HG02588 (cell line): ENCODE data around the gene DDX39A.
A peak's percentile ranks its signal among the peaks of the same experiment; 100 is the strongest.

Experiments used
- ATAC-seq: cut with Tn5 transposase; IDR thresholded peaks from one replicate; pipeline ENCODE4 v1.9.1; 2021; ENCODE audit warnings: mild to moderate bottlenecking, moderate library complexity; ENCODE audit not compliant: unreplicated experiment

Gene DDX39A

GRCh38 chr19:14434543-14435319 lies 15.6 kb upstream of the DDX39A start:
- no peak for ATAC-seq

- no peak for ATAC-seq
These were observed 14.7 kb upstream of the DDX39A start for GRCh38 chr19:14433554-14434501.

- ATAC-seq = no peak
These were observed 13.8 kb upstream of the DDX39A start, which contains the start of gene PKN1 for GRCh38 chr19:14432791-14433553. Gene PKN1, plus strand, starts transcription at chr19:14433306. Its CDS starts 216 bp downstream, at chr19:14433522.

GRCh38 chr19:14430712-14431111 lies 11.6 kb upstream of the DDX39A start:
- no peak for ATAC-seq

GRCh38 chr19:14428882-14429416 lies 9.8 kb upstream of the DDX39A start:
- ATAC-seq = no peak

- no peak for ATAC-seq
These were observed 8.3 kb upstream of the DDX39A start for GRCh38 chr19:14427461-14427860.

GRCh38 chr19:14425696-14426138 lies 6.6 kb upstream of the DDX39A start:
- ATAC-seq = no peak

GRCh38 chr19:14418856-14419105 lies 360 bp downstream of the DDX39A start:
- ATAC-seq = peak; percentile 45

GRCh38 chr19:14416817-14417231 lies 2.3 kb downstream of the DDX39A start:
- ATAC-seq = no peak

- ATAC-seq = no peak
These were observed 4.0 kb downstream of the DDX39A start for GRCh38 chr19:14414926-14415690.

GRCh38 chr19:14413693-14414181 lies 5.4 kb downstream of the DDX39A start:
- ATAC-seq = no peak

GRCh38 chr19:14412996-14413692 lies 6.0 kb downstream of the DDX39A start:
- ATAC-seq = no peak

GRCh38 chr19:14412324-14412995 lies 6.7 kb downstream of the DDX39A start:
- no peak for ATAC-seq

- no peak for ATAC-seq
These were observed 7.2 kb downstream of the DDX39A start for GRCh38 chr19:14411938-14412245.

- no peak for ATAC-seq
These were observed 7.8 kb downstream of the DDX39A start for GRCh38 chr19:14411161-14411937.

- no peak for ATAC-seq
These were observed 8.8 kb downstream of the DDX39A start for GRCh38 chr19:14410091-14411051.
